ENCODE data around the gene TBXA2R.

TBXA2R gene

DNA sequence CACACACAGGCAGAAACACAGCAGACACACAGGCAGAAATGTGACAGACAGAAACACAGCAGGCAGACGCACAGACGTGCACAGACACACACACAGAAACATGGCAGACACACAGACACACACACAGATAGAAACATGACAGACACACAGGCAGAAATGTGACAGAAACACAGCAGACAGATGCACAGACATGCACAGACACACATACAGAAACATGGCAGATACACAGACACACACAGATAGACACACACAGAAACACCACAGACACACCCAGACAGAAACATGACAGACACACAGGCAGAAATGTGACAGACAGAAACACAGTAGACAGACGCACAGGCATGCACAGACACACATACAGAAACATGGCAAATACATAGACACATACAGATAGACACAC lies 1.3 kb downstream of the TBXA2R start:
- Histone ChIP-seq H3K36me3 (peaks cover 6% of the 10 kb centered on the region), H3K27ac (no peak overlapping the region), H3K4me3 (ENCODE audit: low read depth in 1 of 2, low read length in 1 of 2) (no peak overlapping the region), H3K27me3 (peaks cover 64% of the 10 kb centered on the region), H3K9me3 (no peaks in the 10 kb centered on the region), H3K4me1 (ENCODE audit: control insufficient read depth in 1 of 2, insufficient read depth in 1 of 2, low read depth in 1 of 2, low read length in 1 of 2) (peaks cover 0 to 10% of the 10 kb centered on the region in 2 experiments)
- TF ChIP-seq, protein P1, sequence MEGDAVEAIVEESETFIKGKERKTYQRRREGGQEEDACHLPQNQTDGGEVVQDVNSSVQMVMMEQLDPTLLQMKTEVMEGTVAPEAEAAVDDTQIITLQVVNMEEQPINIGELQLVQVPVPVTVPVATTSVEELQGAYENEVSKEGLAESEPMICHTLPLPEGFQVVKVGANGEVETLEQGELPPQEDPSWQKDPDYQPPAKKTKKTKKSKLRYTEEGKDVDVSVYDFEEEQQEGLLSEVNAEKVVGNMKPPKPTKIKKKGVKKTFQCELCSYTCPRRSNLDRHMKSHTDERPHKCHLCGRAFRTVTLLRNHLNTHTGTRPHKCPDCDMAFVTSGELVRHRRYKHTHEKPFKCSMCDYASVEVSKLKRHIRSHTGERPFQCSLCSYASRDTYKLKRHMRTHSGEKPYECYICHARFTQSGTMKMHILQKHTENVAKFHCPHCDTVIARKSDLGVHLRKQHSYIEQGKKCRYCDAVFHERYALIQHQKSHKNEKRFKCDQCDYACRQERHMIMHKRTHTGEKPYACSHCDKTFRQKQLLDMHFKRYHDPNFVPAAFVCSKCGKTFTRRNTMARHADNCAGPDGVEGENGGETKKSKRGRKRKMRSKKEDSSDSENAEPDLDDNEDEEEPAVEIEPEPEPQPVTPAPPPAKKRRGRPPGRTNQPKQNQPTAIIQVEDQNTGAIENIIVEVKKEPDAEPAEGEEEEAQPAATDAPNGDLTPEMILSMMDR (IDR thresholded peaks at IDR 0.05) = no peak

DNA sequence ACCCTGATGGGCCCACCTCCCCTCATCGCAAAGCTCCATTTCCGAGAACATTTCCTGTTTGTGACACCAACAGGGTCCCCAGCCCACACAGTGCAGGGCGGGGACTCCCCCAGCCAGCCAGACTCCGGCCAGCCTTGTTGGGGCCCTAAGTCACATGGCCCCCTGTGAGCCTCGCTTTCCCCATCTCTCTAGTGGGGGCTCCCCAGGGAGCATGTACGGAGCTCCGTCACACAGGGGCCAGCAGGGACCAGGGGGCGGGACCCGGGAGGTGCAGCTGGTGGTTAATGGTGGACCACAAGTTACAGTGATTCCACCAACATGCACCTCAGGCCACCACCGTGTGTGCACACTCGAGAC lies 1.7 kb downstream of the TBXA2R start:
- Histone ChIP-seq H3K27ac (no peak overlapping the region), H3K4me1 (ENCODE audit: control insufficient read depth in 1 of 2, insufficient read depth in 1 of 2, low read depth in 1 of 2, low read length in 1 of 2) (peaks cover 0 to 10% of the 10 kb centered on the region in 2 experiments), H3K27me3 (peaks cover 64% of the 10 kb centered on the region), H3K36me3 (peaks cover 2% of the 10 kb centered on the region), H3K9me3 (no peaks in the 10 kb centered on the region), H3K4me3 (ENCODE audit: low read depth in 1 of 2, low read length in 1 of 2) (no peak overlapping the region)
- TF ChIP-seq, protein P1 (IDR thresholded peaks at IDR 0.05) = no peak

DNA sequence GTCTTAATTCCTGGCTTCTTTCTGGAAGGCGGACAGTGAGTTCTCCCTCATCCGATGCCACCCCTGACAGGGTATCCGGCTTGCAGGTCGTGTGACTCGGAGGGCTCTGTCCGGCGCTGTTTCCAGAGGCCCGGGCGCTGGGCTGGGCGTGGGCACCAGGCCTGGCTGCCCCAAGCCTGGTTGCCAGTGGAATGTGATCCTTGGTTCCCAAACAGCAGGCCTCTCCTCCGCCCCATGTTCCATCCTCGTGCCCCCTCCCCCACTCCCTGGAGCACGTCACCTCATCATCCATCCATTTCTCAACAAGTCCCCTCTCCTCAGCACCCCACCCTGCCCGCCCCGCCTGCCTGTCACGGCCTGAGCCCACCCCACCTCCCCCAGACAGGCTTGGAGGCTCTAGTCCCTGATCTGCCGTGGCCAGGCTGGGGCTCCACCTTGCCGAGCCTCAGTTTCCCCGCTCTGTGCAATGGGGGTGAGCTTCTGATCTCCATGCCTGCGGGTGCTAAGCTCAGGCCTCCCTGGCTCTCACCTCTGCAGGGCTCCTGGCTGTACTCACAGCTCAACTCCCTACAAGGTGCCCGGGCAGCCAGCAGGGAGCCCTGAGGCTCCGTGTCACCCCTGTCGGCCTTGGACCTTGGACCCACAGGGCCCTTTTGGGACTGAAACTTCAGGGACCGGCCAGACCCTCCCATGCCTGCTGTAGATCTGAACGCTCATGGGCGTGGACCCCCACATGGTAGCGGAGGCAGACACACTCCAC lies 2.3 kb downstream of the TBXA2R start:
- TF ChIP-seq, protein P1 (IDR thresholded peaks at IDR 0.05) = no peak
- H3K4me3 ChIP-seq (ENCODE audit: low read depth in 1 of 2, low read length in 1 of 2) = no peak overlapping the region
- H3K36me3 ChIP-seq = no peaks in the 10 kb centered on the region
- peaks cover 63% of the 10 kb centered on the region for H3K27me3 ChIP-seq
- H3K9me3 ChIP-seq = no peaks in the 10 kb centered on the region
- H3K27ac ChIP-seq = no peak overlapping the region
- H3K4me1 ChIP-seq (ENCODE audit: control insufficient read depth in 1 of 2, insufficient read depth in 1 of 2, low read depth in 1 of 2, low read length in 1 of 2) = peaks cover 0 to 10% of the 10 kb centered on the region in 2 experiments

DNA sequence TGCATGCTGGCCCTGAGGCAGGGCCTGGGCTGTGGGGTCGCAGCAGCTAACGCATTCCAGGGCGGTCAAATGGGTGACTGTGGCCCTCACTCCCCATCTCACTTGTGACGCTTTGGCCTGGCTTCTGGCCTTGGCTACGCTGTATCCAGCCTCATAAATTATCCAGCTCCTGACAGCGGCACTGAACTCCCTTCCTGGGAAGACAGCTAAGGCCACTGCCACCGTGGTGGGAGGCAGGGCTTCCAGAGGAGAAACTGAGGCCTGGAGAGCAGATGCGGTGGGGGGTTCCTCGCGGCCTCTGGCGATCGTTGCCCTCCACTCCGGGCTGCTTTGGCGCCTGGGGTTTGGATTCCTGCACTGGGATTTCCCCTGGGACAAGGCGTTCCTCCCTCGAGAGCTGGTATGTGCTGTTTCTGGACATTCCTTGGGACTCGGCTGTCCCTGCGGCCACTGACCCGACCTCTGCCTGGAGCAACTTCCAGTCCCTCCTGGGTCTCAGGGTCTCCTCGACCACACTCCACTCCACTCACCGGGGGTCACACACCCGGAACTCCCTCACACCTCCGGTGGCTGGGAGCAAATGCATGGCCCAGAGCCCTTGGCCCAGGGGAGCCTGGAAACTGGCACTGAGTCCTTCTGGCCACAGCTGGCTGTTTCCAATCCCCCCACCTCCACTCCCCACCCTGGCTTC lies 3.4 kb downstream of the TBXA2R start:
- H3K4me1 ChIP-seq (ENCODE audit: control insufficient read depth in 1 of 2, insufficient read depth in 1 of 2, low read depth in 1 of 2, low read length in 1 of 2) = peaks cover 0 to 10% of the 10 kb centered on the region in 2 experiments
- TF ChIP-seq, protein P1 (IDR thresholded peaks at IDR 0.05) = no peak
- no peaks in the 10 kb centered on the region for H3K9me3 ChIP-seq
- H3K36me3 ChIP-seq = no peaks in the 10 kb centered on the region
- no peak overlapping the region for H3K4me3 ChIP-seq (ENCODE audit: low read depth in 1 of 2, low read length in 1 of 2)
- peaks cover 52% of the 10 kb centered on the region for H3K27me3 ChIP-seq
- H3K27ac ChIP-seq = no peak overlapping the region

DNA sequence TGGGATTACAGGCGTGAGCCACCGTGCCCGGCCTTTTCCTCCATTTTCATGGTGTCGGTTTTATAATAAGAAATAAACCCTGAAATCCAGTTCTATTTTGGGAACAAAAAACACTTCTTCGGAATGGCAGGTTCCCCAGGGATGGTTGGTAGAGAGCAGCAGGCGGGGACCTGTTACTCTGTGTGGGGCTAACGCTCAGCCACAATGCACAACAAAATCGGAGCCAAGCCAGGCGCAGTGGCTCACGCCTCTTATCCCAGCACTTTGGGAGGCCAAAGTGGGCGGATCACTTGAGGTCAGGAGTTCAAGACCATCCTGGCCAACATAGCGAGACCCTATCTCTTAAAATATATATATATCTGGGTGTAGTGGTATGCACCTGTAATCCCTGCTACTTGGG lies 5.7 kb downstream of the TBXA2R start:
- Histone ChIP-seq H3K27ac (no peak overlapping the region), H3K36me3 (no peaks in the 10 kb centered on the region), H3K27me3 (peaks cover 30% of the 10 kb centered on the region), H3K9me3 (no peaks in the 10 kb centered on the region), H3K4me3 (ENCODE audit: low read depth in 1 of 2, low read length in 1 of 2) (no peak overlapping the region), H3K4me1 (ENCODE audit: control insufficient read depth in 1 of 2, insufficient read depth in 1 of 2, low read depth in 1 of 2, low read length in 1 of 2) (peaks cover 0 to 2% of the 10 kb centered on the region in 2 experiments)
- TF ChIP-seq, protein P1 (IDR thresholded peaks at IDR 0.05) = no peak
